A549 (cell line): ENCODE data around the gene JAML.

Experiments
- CHD4 ChIP-seq: fragments of 200-600 bp; sonication (generic); IDR thresholded peaks from 2 replicates; pipeline ENCODE4 v1.6.1; 2016; ENCODE audit warnings: antibody characterized with exemption, mild to moderate bottlenecking, borderline replicate concordance
- JUN ChIP-seq, 2 experiments: fragments of >200 bp; sonication (Bioruptor Twin); formaldehyde crosslinking; IDR thresholded peaks; 2 replicates in 1 of 2; 3 replicates in 1 of 2; pipeline ENCODE4 v1.6.1; 2016 to 2017
- KDM5A ChIP-seq: fragments of 200-600 bp; sonication (generic); IDR thresholded peaks from 2 replicates; pipeline ENCODE4 v1.6.1; 2016; ENCODE audit warnings: antibody characterized with exemption, mild to moderate bottlenecking
- PHF8 ChIP-seq: fragments of 200-600 bp; sonication (generic); IDR thresholded peaks from 2 replicates; pipeline ENCODE4 v1.6.1; 2016; ENCODE audit warnings: low read depth, mild to moderate bottlenecking, antibody characterized with exemption, moderate library complexity, borderline replicate concordance
- POLR2A ChIP-seq: IDR thresholded peaks from 2 replicates; pipeline ENCODE4 v1.6.1; 2012; ENCODE audit warnings: mild to moderate bottlenecking, low read length
- POLR2AphosphoS2 ChIP-seq: conservative IDR thresholded peaks from 2 replicates; pipeline ENCODE4 v1.6.1; 2012; ENCODE audit warnings: low read length, improper control_type of control experiment, inconsistent platforms
- SMC3 ChIP-seq: fragments of >200 bp; sonication (Bioruptor Twin); formaldehyde crosslinking; IDR thresholded peaks from 3 replicates; pipeline ENCODE4 v1.6.1; 2018; ENCODE audit warnings: inconsistent platforms
- TF ChIP-seq, protein P1 (sequence below): fragments of 200-600 bp; sonication (generic); IDR thresholded peaks from 2 replicates; pipeline ENCODE4 v1.6.1; 2016; ENCODE audit warnings: antibody characterized with exemption, mild to moderate bottlenecking, moderate library complexity
- TF ChIP-seq, protein P2 (sequence below): fragments of >200 bp; sonication (Bioruptor Twin); formaldehyde crosslinking; IDR thresholded peaks from 3 replicates; pipeline ENCODE4 v1.5.1; 2016
- TF ChIP-seq, protein P3 (sequence below): fragments of 250-450 bp; sonication (Bioruptor Pico); IDR thresholded peaks from 2 replicates; pipeline ENCODE4 v1.5.0; 2020; ENCODE audit warnings: low read depth, mild to moderate bottlenecking, moderate library complexity

DNA sequence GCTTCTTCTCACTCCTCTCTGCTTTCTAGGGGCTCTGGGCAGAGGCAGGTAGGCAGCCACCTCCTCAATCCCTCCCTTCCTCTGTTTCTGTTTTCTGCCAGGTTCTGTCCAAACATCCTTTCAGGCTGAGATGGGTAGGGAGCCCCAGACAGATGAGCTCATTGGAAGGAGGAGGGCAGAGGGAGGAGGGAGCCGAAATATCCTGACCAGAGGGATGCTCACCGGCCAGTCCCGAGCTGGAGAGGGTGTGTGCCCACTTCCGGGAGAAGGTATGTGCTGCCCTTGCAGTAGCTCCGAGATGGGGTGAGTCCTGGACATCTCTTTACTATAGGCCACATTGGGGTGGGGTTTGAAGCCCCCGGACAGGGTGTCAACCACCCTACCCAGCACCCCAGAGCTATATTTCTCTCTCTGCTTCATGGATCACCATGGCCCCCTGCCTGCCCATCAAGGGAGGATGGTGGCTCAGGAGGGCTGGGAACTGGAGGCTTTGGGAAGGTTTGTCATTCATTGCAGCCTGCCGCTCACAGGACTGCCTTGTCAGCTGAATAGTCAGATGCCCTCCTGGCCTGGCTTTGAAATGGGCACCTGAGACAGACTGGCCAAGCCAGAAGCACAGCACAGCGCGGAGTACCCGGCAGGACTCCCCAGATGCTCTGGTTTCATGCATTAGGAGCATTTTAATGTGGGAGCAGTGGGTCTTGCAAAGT is 67.5 kb downstream of the JAML start:
- TF ChIP-seq, protein P1, sequence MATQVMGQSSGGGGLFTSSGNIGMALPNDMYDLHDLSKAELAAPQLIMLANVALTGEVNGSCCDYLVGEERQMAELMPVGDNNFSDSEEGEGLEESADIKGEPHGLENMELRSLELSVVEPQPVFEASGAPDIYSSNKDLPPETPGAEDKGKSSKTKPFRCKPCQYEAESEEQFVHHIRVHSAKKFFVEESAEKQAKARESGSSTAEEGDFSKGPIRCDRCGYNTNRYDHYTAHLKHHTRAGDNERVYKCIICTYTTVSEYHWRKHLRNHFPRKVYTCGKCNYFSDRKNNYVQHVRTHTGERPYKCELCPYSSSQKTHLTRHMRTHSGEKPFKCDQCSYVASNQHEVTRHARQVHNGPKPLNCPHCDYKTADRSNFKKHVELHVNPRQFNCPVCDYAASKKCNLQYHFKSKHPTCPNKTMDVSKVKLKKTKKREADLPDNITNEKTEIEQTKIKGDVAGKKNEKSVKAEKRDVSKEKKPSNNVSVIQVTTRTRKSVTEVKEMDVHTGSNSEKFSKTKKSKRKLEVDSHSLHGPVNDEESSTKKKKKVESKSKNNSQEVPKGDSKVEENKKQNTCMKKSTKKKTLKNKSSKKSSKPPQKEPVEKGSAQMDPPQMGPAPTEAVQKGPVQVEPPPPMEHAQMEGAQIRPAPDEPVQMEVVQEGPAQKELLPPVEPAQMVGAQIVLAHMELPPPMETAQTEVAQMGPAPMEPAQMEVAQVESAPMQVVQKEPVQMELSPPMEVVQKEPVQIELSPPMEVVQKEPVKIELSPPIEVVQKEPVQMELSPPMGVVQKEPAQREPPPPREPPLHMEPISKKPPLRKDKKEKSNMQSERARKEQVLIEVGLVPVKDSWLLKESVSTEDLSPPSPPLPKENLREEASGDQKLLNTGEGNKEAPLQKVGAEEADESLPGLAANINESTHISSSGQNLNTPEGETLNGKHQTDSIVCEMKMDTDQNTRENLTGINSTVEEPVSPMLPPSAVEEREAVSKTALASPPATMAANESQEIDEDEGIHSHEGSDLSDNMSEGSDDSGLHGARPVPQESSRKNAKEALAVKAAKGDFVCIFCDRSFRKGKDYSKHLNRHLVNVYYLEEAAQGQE = no peak
- TF ChIP-seq, protein P2, sequence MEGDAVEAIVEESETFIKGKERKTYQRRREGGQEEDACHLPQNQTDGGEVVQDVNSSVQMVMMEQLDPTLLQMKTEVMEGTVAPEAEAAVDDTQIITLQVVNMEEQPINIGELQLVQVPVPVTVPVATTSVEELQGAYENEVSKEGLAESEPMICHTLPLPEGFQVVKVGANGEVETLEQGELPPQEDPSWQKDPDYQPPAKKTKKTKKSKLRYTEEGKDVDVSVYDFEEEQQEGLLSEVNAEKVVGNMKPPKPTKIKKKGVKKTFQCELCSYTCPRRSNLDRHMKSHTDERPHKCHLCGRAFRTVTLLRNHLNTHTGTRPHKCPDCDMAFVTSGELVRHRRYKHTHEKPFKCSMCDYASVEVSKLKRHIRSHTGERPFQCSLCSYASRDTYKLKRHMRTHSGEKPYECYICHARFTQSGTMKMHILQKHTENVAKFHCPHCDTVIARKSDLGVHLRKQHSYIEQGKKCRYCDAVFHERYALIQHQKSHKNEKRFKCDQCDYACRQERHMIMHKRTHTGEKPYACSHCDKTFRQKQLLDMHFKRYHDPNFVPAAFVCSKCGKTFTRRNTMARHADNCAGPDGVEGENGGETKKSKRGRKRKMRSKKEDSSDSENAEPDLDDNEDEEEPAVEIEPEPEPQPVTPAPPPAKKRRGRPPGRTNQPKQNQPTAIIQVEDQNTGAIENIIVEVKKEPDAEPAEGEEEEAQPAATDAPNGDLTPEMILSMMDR = no peak
- TF ChIP-seq JUN (IDR thresholded peaks at IDR 0.05) (no peak), KDM5A (no peak), POLR2A (no peak), POLR2AphosphoS2 (no peak), SMC3 (no peak), CHD4 (no peak), PHF8 (no peak)
- TF ChIP-seq, protein P3, sequence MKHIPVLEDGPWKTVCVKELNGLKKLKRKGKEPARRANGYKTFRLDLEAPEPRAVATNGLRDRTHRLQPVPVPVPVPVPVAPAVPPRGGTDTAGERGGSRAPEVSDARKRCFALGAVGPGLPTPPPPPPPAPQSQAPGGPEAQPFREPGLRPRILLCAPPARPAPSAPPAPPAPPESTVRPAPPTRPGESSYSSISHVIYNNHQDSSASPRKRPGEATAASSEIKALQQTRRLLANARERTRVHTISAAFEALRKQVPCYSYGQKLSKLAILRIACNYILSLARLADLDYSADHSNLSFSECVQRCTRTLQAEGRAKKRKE (CRISPR knock-in tag) = no peak
